Vagina (tissue), 2 donors: ENCODE results near the gene CCDC158.

ENCODE experiments used
- POLR2A ChIP-seq, 2 donors: fragments of 450-650 bp; IDR thresholded peaks; one replicate each; pipeline ENCODE4 v1.6.1; 2017; ENCODE audit warnings: antibody characterized with exemption in 2 of 2, mild to moderate bottlenecking in 2 of 2, moderate library complexity in 2 of 2
- POLR2AphosphoS5 ChIP-seq, 2 donors: sonication (generic); formaldehyde crosslinking; IDR thresholded peaks; one replicate each; pipeline ENCODE4 v1.9.0; 2017; ENCODE audit warnings: antibody characterized with exemption in 2 of 2, mild to moderate bottlenecking in 2 of 2, low read depth in 1 of 2; ENCODE audit not compliant: insufficient read depth in 1 of 2

DNA sequence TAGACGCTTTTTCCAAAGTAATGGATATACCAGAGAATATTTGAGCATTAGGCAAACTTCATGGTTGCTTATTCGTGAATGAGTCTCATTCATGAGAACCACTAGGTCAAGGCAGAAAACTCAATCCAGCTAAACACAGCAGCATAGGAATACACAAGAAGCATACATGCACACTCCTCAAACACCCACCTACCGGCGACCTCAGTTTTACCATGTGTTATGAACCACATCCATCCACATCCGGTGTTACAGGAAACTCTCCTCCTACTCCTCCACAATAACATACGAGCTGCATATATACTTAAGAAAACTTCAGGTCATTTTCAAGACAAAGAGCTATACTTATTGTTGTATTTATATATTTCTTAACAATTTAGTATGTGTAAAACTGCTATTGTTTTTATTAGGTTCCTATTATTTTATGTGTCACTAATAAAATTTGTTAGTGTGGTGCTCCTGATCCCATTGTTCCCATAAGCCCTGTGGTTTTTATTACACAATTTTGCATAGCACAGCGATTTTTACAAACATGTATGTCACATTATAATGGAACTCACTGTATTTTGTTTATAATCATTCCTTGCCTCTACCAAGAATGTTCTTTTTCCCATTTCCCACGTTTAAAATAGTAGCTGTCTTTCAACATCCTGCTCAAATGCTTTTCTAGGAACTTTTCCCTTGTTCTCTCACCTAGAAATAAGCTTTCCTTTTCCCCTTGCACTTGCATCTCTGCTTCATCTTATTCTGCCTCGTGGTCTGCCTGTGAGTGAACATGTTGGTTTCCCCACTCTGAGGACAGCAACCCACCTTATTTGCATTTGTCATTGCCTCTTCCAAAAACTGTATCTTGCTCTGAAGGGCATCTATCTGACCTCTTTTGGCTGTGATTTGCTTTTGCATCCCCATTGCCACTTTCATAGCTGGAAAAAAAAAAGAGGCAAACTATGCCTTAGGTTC is 66.1 kb downstream of the CCDC158 start:
- TF ChIP-seq POLR2AphosphoS5 (IDR thresholded peaks at IDR 0.05; ENCODE audit: insufficient read depth in 1 of 2, low read depth in 1 of 2), result no peak
- no peak for TF ChIP-seq POLR2A (IDR thresholded peaks at IDR 0.05)
